Dendritic cell treated with granulocyte-macrophage colony-stimulating factor and Interleukin-4, amounts not matched to agents 40 ng/mL and 50 ng/mL, for 4 days (primary cell): ENCODE data around the gene RAPGEF5.

Experiments
- H3K27ac Mint-ChIP-seq: one replicate; pipeline ENCODE4 v1.8.0; 2022; ENCODE audit warnings: mild to moderate bottlenecking, mixed read lengths
- H3K27me3 Mint-ChIP-seq: one replicate; pipeline ENCODE4 v1.8.0; 2022; ENCODE audit warnings: mild to moderate bottlenecking, mixed read lengths
- H3K36me3 Mint-ChIP-seq: one replicate; pipeline ENCODE4 v1.8.0; 2022; ENCODE audit warnings: low read depth, mixed read lengths
- H3K4me1 Mint-ChIP-seq: one replicate; pipeline ENCODE4 v1.8.0; 2022; ENCODE audit warnings: low read depth, mixed read lengths
- H3K4me3 Mint-ChIP-seq: one replicate; pipeline ENCODE4 v1.8.0; 2022; ENCODE audit warnings: mild to moderate bottlenecking, moderate library complexity, mixed read lengths
- H3K9me3 Mint-ChIP-seq: one replicate; pipeline ENCODE4 v1.8.0; 2022; ENCODE audit warnings: mixed read lengths
- intact Hi-C: fragments of 100-400 bp; cut with micrococcal nuclease; formaldehyde crosslinking; loops from one replicate; pipeline ENCODE4 v1.15.0; 2022

RAPGEF5 gene

DNA sequence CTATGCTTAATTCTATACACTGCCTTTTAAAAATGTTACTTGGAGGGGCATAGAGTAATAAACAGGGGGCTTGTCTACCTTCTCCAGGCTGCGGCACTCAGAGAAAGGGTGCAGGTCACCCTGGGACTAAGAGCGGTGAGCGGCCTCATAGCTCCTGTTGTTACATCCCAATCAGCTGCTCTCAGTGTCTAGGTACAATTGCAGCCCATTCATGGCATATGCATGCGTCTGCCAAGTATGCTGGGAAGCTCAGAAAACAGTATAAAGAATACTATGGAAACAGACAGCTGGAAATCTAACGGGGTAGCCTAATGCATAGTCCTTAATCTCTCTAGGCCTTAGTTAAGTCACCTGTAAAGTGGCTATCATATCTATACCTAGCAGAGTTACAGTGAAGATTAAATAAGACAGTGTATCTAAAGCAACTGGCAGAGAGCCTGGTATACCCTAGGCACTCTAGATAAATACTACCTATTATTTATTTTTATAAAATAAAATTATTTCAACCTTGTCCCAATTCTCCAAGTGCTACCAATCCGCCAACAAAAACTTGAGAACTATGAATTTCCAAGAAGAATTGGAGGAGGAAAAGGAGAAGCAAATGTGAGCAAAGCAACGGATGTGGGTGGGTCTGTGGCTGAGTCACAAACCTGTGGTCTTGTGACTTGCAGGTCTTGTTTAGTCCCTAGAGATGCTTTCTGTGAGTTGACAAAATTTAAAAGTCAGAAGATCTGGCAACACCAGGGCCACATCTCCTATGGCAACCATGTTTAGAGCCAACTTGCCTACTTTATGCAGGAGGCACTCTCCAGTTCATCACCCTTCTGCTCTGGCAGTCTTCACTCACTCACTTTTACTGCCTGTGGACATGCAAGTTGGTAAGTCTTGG, 183.0 kb downstream of the RAPGEF5 start:
- Mint-ChIP-seq H3K36me3 (no peaks in the 10 kb centered on the region), H3K4me1 (peaks cover 11% of the 10 kb centered on the region), H3K4me3 (no peak overlapping the region), H3K9me3 (no peaks in the 10 kb centered on the region), H3K27me3 (no peaks in the 10 kb centered on the region), H3K27ac (no peak overlapping the region)
- intact Hi-C loops, result no loop called here

DNA sequence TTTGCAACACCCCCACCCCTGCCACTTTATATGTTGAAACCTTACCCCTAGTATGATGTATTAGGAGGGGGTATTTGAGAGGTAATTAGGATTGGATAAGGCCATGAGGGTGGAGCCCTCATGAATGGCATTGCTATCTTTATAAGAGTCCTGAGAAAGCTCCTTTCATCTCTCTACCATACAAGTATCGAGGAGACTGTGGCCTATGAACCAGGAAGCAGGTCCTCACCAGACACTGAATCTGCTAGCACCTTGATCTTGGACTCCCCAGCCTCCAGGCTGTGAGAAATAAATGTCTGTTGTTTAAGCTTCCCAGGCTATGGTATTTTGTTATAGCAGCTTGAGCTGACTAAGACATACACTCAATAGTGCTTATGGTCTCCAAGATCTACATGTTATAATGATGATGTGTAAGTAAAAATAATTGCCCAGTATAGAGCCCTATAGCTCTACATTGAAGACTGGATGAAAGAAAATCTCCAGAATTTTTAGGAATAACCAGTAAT, 188.8 kb downstream of the RAPGEF5 start:
- no peaks in the 10 kb centered on the region for H3K9me3 Mint-ChIP-seq
- no peak overlapping the region for H3K4me3 Mint-ChIP-seq
- no peaks in the 10 kb centered on the region for H3K4me1 Mint-ChIP-seq
- intact Hi-C loops, result no loop called here
- no peak overlapping the region for H3K27ac Mint-ChIP-seq
- H3K36me3 Mint-ChIP-seq, result no peaks in the 10 kb centered on the region
- H3K27me3 Mint-ChIP-seq, result no peaks in the 10 kb centered on the region

DNA sequence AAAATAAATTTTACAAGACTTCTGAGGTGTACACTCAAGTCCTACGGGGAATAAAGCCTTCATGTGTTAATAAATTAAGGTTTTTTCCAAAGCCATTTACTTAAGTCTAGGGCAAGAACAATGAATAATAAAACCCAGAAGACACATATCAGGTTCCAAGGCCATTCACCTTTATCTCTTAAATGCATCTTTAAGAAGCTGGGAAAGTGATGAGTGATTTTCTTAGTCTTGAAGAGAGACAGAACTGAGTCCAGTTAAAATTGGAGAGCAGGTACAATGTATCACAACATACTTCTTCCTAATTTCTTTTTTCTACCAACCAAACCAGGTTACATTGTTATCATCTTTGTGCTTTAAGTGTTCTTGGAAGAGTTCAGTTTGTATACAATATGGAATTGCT, 189.5 kb downstream of the RAPGEF5 start:
- Mint-ChIP-seq H3K4me1 (no peaks in the 10 kb centered on the region), H3K27ac (no peak overlapping the region), H3K9me3 (no peaks in the 10 kb centered on the region), H3K36me3 (no peaks in the 10 kb centered on the region), H3K27me3 (no peaks in the 10 kb centered on the region), H3K4me3 (no peak overlapping the region)
- intact Hi-C loops, result no loop called here

DNA sequence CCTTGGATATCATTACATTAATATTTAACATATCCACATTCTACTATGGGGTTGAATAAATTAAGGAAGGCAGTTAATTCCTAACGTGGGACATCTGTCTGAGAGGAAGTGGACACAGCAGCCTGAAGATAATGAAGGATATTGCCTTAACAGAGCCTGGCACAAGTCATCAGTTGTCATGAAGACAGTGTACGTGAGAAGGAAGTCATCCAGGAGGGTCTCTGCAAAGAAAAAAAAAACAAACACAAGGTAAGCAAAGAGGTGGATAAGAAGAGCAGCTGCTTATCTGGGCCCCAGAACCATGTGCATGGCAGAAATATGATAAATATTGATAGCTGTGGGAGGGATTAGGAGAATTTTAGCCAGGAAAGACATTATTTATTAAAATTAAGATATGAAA, 190.0 kb downstream of the RAPGEF5 start:
- H3K4me1 Mint-ChIP-seq, result no peaks in the 10 kb centered on the region
- no peaks in the 10 kb centered on the region for H3K36me3 Mint-ChIP-seq
- H3K27me3 Mint-ChIP-seq, result no peaks in the 10 kb centered on the region
- no peak overlapping the region for H3K27ac Mint-ChIP-seq
- H3K9me3 Mint-ChIP-seq, result no peaks in the 10 kb centered on the region
- H3K4me3 Mint-ChIP-seq, result no peak overlapping the region
- intact Hi-C loops, result no loop called here

DNA sequence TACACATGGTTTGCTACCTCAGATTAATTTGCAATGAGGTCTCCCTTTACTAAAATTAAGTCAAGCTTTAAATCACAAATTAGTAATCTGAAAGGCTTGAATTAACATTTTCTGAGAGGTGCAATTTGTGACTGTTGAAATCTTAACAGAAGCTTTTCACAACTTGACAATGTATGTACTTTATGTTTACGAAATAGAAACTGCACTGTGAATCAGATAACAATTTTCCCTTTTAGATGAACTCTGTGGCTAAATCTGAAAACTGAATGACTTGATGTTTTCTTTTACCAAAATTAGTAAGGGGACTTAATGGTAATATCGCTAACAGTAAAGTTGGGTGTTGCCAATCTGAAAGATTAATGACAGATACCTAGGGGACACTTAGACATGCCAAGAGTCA, 197.6 kb downstream of the RAPGEF5 start:
- H3K4me3 Mint-ChIP-seq, result no peak overlapping the region
- no peak overlapping the region for H3K27ac Mint-ChIP-seq
- no peaks in the 10 kb centered on the region for H3K9me3 Mint-ChIP-seq
- H3K36me3 Mint-ChIP-seq, result no peaks in the 10 kb centered on the region
- no peaks in the 10 kb centered on the region for H3K4me1 Mint-ChIP-seq
- intact Hi-C loops, result no loop called here
- H3K27me3 Mint-ChIP-seq, result no peaks in the 10 kb centered on the region

DNA sequence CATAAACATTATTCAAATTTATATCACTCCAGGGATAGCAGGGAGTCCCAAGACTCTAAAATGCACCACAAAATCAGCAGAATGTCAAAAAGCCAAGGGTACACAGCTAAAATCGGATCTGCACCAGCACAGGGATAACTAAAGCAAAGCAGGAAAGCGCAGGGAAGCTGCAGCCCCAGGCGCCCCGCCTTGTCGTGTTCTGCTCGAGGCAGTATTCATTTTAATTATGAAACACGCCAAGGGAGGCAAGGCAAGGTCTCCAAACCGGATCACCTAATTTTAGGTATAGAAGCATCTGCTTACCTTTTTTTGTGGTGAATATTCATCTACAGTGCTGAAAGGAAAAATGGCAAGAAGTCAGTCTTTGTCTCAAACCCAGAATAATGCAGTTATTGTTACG, 199.4 kb downstream of the RAPGEF5 start:
- Mint-ChIP-seq H3K27ac (no peak overlapping the region), H3K36me3 (no peaks in the 10 kb centered on the region), H3K4me3 (no peak overlapping the region), H3K4me1 (no peaks in the 10 kb centered on the region), H3K27me3 (no peaks in the 10 kb centered on the region), H3K9me3 (no peaks in the 10 kb centered on the region)
- intact Hi-C loops, result no loop called here

DNA sequence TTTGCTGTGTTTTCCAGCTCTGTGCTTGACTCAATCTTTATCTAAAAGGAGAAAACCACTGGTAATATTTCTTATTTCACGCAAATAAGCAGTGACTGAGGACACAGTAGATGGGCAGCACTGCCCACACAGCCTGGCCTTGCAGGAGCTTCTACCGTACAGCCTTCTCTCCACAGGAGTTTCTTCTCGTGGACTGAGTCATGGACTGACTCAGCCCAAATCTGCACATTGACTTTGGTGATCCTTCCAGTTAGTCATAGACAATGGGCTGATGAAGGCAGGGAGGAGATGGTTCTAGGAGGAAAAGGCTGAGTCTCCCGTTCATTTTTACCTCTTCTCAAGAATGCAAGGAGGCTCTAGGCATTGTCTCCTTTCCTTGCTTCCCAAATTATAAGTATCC, 200.7 kb downstream of the RAPGEF5 start:
- Mint-ChIP-seq H3K27me3 (no peaks in the 10 kb centered on the region), H3K4me1 (no peaks in the 10 kb centered on the region), H3K9me3 (no peaks in the 10 kb centered on the region), H3K36me3 (no peaks in the 10 kb centered on the region), H3K4me3 (no peak overlapping the region), H3K27ac (no peak overlapping the region)
- intact Hi-C loops, result no loop called here

DNA sequence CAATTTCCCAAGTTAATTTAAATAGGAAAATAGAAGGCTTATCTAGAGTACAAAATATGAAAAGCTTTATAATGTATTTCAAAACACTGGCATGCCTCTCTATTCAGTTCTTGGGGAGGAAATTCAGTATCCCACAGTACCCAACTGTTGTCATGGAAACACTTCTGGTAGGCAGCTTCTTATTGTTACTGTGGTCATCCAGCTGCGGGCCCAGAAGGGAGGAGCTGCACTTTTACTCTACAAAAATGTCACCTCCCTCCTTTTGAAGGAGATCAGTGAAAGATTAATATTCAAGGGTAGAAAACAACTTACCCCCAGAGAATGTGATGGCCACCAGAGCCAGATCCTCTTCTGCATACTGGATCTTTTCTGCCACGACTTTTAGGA, 202.8 kb downstream of the RAPGEF5 start:
- no peaks in the 10 kb centered on the region for H3K36me3 Mint-ChIP-seq
- no peak overlapping the region for H3K4me3 Mint-ChIP-seq
- H3K4me1 Mint-ChIP-seq, result no peaks in the 10 kb centered on the region
- H3K27me3 Mint-ChIP-seq, result no peaks in the 10 kb centered on the region
- no peak overlapping the region for H3K27ac Mint-ChIP-seq
- intact Hi-C loops, result no loop called here
- H3K9me3 Mint-ChIP-seq, result no peaks in the 10 kb centered on the region

DNA sequence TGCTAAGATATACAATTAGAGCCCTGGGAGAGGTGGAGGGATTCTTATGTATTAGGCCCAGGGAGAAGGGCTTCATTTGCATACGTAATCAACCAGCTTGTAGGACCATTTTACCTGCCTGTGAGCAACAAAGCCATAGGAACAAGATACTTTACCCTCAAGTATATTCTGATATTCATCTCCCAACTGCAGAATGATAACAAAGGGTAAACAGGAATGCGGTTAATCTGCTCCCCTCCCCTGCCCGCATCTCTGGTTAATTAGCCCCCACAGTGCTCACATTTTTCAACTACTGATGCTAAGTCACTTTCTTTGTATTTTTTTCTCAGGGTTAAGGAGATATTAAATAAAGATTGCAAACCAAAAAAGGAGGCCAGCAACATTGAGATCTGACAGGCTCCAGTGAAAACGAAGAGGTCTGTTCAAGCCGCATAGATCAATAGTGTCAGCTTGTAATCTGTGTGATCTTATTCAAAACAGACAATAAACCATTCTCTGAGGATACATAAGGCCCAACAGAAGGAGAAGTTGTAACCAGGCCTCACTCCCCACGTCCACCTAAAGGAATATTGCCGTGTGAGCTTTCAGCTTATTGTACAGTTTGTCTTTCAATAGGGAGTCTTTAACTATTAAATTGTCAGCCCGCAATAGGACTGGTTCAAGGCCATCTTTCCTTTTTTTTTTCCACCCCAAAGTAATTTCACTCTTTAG, 203.4 kb downstream of the RAPGEF5 start:
- no peaks in the 10 kb centered on the region for H3K4me1 Mint-ChIP-seq
- intact Hi-C loops, result no loop called here

DNA sequence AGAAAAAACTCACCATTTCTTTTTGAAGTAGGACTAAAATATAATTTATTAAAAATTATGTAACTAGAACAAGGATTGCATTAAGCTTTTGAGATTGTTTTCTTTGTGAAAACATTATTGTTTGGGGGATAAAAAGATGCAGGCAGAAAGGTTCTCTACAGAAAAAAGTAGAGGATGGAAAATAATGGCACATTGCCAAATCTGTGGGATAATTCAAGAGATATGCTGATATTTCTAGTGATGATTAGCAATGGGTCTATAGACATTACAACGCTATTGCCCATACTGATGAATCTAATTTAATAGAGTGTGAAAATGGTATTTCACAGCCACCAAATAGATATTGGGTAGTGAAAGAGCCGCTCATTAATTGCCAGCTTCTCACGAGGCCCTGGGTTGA, 204.3 kb downstream of the RAPGEF5 start:
- Mint-ChIP-seq H3K36me3 (no peaks in the 10 kb centered on the region), H3K27me3 (no peaks in the 10 kb centered on the region), H3K4me3 (no peak overlapping the region), H3K27ac (no peak overlapping the region), H3K9me3 (no peaks in the 10 kb centered on the region), H3K4me1 (no peaks in the 10 kb centered on the region)
- intact Hi-C loops, result no loop called here

More for the DNA sequence above, 203.4 kb downstream of the RAPGEF5 start:
- no peak overlapping the region for H3K4me3 Mint-ChIP-seq
- no peaks in the 10 kb centered on the region for H3K9me3 Mint-ChIP-seq
- H3K36me3 Mint-ChIP-seq, result no peaks in the 10 kb centered on the region
- H3K27me3 Mint-ChIP-seq, result no peaks in the 10 kb centered on the region
- no peak overlapping the region for H3K27ac Mint-ChIP-seq

DNA sequence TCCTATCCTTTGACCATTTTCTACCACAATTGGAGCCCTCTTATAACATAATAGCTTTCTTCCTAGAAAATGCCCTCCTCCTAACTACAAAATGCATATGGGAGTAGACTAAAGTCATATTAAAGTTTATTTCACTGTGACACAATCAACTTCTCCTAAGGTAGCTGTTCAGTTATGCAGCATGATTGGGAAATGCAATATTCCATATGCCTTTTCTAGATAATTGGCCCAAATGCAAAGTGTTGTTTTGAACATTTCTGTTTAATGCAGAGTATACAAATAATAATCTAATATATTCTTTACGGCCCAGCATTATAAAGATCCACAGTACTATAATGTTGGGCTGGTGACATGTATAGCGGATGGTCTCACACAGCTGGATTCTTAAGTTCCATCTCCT, 205.1 kb downstream of the RAPGEF5 start:
- intact Hi-C loops, result no loop called here
- no peaks in the 10 kb centered on the region for H3K9me3 Mint-ChIP-seq
- H3K27me3 Mint-ChIP-seq, result no peaks in the 10 kb centered on the region
- no peak overlapping the region for H3K4me3 Mint-ChIP-seq
- H3K27ac Mint-ChIP-seq, result no peak overlapping the region
- H3K4me1 Mint-ChIP-seq, result no peaks in the 10 kb centered on the region
- H3K36me3 Mint-ChIP-seq, result no peaks in the 10 kb centered on the region

DNA sequence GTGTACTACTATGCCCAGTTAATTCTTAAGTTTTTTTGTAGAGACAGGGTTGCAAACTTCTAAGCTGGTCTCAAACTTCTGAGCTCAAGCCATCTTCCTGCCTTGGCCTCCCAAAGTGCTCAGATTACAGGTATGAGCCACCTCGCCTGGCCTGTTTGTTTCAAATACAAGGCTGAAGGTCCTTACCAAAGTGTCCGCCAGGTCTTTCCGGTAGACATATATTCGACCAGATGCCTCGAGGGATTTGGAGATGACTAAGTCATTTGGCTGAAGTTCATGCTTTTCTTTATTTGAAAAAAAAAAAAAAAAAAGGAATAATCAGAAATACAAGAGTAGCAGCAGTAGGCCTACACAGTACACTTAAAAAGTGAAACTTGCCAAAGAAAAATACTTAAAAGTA, 206.7 kb downstream of the RAPGEF5 start:
- Mint-ChIP-seq H3K4me3 (no peak overlapping the region), H3K9me3 (no peaks in the 10 kb centered on the region), H3K36me3 (no peaks in the 10 kb centered on the region), H3K4me1 (no peaks in the 10 kb centered on the region), H3K27me3 (no peaks in the 10 kb centered on the region), H3K27ac (no peak overlapping the region)
- intact Hi-C loops, result no loop called here

DNA sequence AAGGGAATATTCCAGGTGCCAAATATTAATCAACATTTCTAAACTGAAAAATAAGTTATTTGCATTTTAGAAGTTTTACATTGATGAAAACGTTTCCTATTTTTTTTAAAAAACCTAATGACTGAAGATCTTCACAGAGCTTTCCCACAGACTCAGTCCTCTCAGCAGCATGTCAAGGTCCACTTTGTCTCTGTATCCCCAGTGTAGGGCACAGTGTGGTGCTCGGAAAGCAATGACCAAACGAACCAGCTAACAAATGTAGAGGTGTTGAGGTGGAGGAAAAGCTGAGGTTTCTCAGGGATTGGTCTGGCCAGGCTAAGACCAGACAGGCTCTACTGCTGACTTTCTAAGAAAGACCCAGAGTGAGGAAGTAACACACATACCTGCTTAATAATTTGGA, 209.1 kb downstream of the RAPGEF5 start:
- Mint-ChIP-seq H3K27ac (no peak overlapping the region), H3K36me3 (no peaks in the 10 kb centered on the region), H3K4me1 (no peaks in the 10 kb centered on the region), H3K4me3 (no peak overlapping the region), H3K9me3 (no peaks in the 10 kb centered on the region), H3K27me3 (no peaks in the 10 kb centered on the region)
- intact Hi-C loops, result no loop called here

DNA sequence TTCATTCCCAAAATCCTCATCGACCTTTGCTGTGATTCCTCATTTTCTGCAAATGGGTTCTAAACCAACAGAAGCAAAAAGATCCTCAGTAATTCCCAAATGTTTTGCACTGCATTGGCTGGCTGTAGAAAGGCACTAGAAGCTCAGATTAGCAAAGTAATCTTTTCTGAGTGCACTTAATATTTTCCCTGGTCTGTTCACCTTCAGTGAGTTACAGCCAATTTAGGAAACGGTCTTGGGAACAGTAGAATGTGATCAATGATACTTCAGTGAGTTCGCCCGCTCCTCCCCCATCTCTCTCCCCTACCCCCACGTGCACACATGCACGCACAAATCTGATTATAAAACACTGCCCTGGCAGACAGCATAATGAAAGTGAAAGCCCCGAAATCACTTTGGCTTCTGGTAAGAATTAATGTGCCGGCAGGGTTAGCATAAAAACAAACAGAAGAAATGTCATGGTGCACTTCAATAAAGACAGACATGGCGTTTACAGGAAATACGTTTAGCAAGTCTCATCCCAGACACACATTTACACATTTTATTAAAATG, 209.9 kb downstream of the RAPGEF5 start:
- Mint-ChIP-seq H3K4me1 (no peaks in the 10 kb centered on the region), H3K27ac (no peak overlapping the region), H3K36me3 (no peaks in the 10 kb centered on the region), H3K4me3 (no peak overlapping the region), H3K9me3 (no peaks in the 10 kb centered on the region), H3K27me3 (no peaks in the 10 kb centered on the region)
- intact Hi-C loops, result no loop called here
